ENCODE results near the gene SPPL3. TPM values are rescaled to one million over a fixed set of nuclear protein-coding genes. Genes with fewer than 3 reads are reported as not detected.
"Not testable (repeated sequence)": the region's sequence is repeated elsewhere in the genome, so short reads cannot be mapped to it uniquely, and the experiment has no call there.

Gene SPPL3
- polyA plus RNA-seq, 4 donors = 8.4 to 57.8 (median 13.7) TPM

DNA sequence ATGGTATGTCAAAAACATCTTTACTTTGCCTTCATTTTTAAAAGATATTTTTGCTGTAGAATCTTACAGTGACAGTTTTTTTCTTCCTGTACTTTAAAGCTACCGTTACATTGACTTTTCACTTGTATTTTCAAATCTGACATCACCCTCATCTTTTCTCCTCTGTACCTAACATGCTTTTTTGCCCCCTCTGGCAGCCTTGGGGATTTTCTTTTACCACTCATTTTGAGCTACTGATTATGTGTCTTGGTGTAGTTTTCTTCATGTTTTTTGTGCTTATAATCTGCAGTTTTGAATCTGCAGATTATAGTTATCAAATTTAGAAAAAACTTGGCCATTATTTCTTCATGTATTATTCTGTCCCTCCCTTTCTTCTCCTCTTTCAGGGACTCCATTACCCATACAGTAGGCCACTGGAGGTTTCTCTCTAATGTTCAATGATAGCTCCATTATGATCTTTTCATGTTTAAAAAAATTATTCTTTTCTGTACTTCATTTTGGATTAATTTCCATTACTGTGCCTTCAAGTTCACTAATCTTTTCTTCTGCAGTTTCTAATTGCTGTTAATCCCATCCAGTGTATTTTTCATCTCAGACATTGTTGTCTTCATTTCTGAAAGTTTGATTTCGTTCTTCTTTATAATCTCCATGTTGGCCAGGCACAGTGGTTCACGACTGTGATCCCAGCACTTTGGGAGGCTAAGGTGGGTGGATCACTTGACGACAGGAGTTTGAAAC is 108.5 kb downstream of the SPPL3 start:
- 95 to 98% (median 96%) methylated on average over 4 of the region's 4 CpGs for WGBS, 3 donors
- Histone ChIP-seq H3K4me1 (ENCODE audit: control insufficient read depth in 3 of 3, insufficient read depth in 2 of 3, low read depth in 1 of 3, low read length in 2 of 3) (peaks cover 0 to 10% (median 0%) of the 10 kb centered on the region in 3 donors), H3K27me3 (ENCODE audit: control insufficient read depth in 3 of 3, insufficient read depth in 3 of 3, low read length in 3 of 3) (no peaks in the 10 kb centered on the region), H3K36me3 (ENCODE audit: control insufficient read depth in 3 of 3, insufficient read depth in 2 of 3, low read depth in 1 of 3, low read length in 3 of 3) (peaks cover 0 to 7% (median 0%) of the 10 kb centered on the region in 3 donors), H3K9me3 (ENCODE audit: control insufficient read depth in 2 of 2, insufficient read depth in 1 of 2, low read depth in 1 of 2, low read length in 1 of 2) (peaks cover 0 to 17% of the 10 kb centered on the region in 2 donors), H3K27ac (ENCODE audit: low read depth in 1 of 3, low read length in 2 of 3) (no peak overlapping the region), H3K4me3 (ENCODE audit: low read depth in 1 of 3, low read length in 3 of 3) (no peak overlapping the region)
- DNase-seq (no peak), FAIRE-seq (no peak)

DNA sequence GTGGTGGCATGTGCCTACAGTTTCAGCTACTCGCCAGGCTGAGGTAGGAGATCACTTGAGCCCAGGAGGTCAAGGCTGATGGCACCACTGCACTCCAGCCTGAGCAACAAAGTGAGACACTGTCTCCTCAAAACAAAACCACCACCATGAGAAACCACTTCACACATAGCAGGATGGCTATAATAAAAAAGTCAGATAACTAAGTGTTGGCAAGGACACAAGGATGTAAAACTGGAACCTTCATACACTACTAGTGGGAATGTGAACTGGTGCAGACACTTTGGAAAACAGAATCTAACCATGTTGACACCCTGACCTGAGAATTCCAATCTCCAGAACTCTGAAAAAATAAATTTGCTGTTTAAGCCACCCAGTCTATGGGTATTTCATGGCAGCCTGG is 110.8 kb downstream of the SPPL3 start:
- Histone ChIP-seq H3K4me3 (ENCODE audit: low read depth in 1 of 3, low read length in 3 of 3) (no peak overlapping the region), H3K4me1 (ENCODE audit: control insufficient read depth in 3 of 3, insufficient read depth in 2 of 3, low read depth in 1 of 3, low read length in 2 of 3) (peaks cover 0 to 2% (median 0%) of the 10 kb centered on the region in 3 donors), H3K36me3 (ENCODE audit: control insufficient read depth in 3 of 3, insufficient read depth in 2 of 3, low read depth in 1 of 3, low read length in 3 of 3) (peaks cover 2 to 10% (median 2%) of the 10 kb centered on the region in 3 donors), H3K27ac (ENCODE audit: low read depth in 1 of 3, low read length in 2 of 3) (no peak overlapping the region), H3K27me3 (ENCODE audit: control insufficient read depth in 3 of 3, insufficient read depth in 3 of 3, low read length in 3 of 3) (no peaks in the 10 kb centered on the region), H3K9me3 (ENCODE audit: control insufficient read depth in 2 of 2, insufficient read depth in 1 of 2, low read depth in 1 of 2, low read length in 1 of 2) (peaks cover 0 to 17% of the 10 kb centered on the region in 2 donors)
- DNase-seq (no peak), FAIRE-seq (no peak)
- 93 to 100% (median 100%) methylated on average over 1 of the region's 1 CpG for WGBS, 3 donors

- FAIRE-seq; H3K27me3 ChIP-seq (ENCODE audit: control insufficient read depth in 3 of 3, insufficient read depth in 3 of 3, low read length in 3 of 3); H3K4me1 ChIP-seq (ENCODE audit: control insufficient read depth in 3 of 3, insufficient read depth in 2 of 3, low read depth in 1 of 3, low read length in 2 of 3); DNase-seq; H3K27ac ChIP-seq (ENCODE audit: low read depth in 1 of 3, low read length in 2 of 3); H3K36me3 ChIP-seq (ENCODE audit: control insufficient read depth in 3 of 3, insufficient read depth in 2 of 3, low read depth in 1 of 3, low read length in 3 of 3); H3K4me3 ChIP-seq (ENCODE audit: low read depth in 1 of 3, low read length in 3 of 3): not testable (repeated sequence)
- WGBS, 3 donors = 94 to 98% (median 97%) methylated on average over 9 of the region's 9 CpGs
- peaks cover 0 to 17% of the 10 kb centered on the region in 2 donors for H3K9me3 ChIP-seq (ENCODE audit: control insufficient read depth in 2 of 2, insufficient read depth in 1 of 2, low read depth in 1 of 2, low read length in 1 of 2)
Measured at GRCh38 chr12:120792456-120792855, 111.7 kb downstream of the SPPL3 start.

GRCh38 chr12:120791669-120792176 is 112.4 kb downstream of the SPPL3 start:
- no peak for FAIRE-seq
- Histone ChIP-seq H3K4me1 (ENCODE audit: control insufficient read depth in 3 of 3, insufficient read depth in 2 of 3, low read depth in 1 of 3, low read length in 2 of 3) (peaks cover 0 to 2% (median 0%) of the 10 kb centered on the region in 3 donors), H3K9me3 (ENCODE audit: control insufficient read depth in 2 of 2, insufficient read depth in 1 of 2, low read depth in 1 of 2, low read length in 1 of 2) (peaks cover 0 to 15% of the 10 kb centered on the region in 2 donors), H3K4me3 (ENCODE audit: low read depth in 1 of 3, low read length in 3 of 3) (no peak overlapping the region), H3K27ac (ENCODE audit: low read depth in 1 of 3, low read length in 2 of 3) (no peak overlapping the region), H3K27me3 (ENCODE audit: control insufficient read depth in 3 of 3, insufficient read depth in 3 of 3, low read length in 3 of 3) (no peaks in the 10 kb centered on the region), H3K36me3 (ENCODE audit: control insufficient read depth in 3 of 3, insufficient read depth in 2 of 3, low read depth in 1 of 3, low read length in 3 of 3) (peaks cover 2 to 10% (median 2%) of the 10 kb centered on the region in 3 donors)
- peak in 1 of 2 donors; percentile 22 for DNase-seq
- WGBS, 3 donors = 54 to 70% (median 70%) methylated on average over 2 of the region's 2 CpGs

- WGBS, 3 donors = 93 to 96% (median 94%) methylated on average over 5 of the region's 5 CpGs
- Histone ChIP-seq H3K9me3 (ENCODE audit: control insufficient read depth in 2 of 2, insufficient read depth in 1 of 2, low read depth in 1 of 2, low read length in 1 of 2) (peaks cover 0 to 9% of the 10 kb centered on the region in 2 donors), H3K27ac (ENCODE audit: low read depth in 1 of 3, low read length in 2 of 3) (no peak overlapping the region), H3K27me3 (ENCODE audit: control insufficient read depth in 3 of 3, insufficient read depth in 3 of 3, low read length in 3 of 3) (no peaks in the 10 kb centered on the region), H3K4me1 (ENCODE audit: control insufficient read depth in 3 of 3, insufficient read depth in 2 of 3, low read depth in 1 of 3, low read length in 2 of 3) (peaks cover 0 to 2% (median 0%) of the 10 kb centered on the region in 3 donors), H3K36me3 (ENCODE audit: control insufficient read depth in 3 of 3, insufficient read depth in 2 of 3, low read depth in 1 of 3, low read length in 3 of 3) (peaks cover 2 to 10% (median 2%) of the 10 kb centered on the region in 3 donors), H3K4me3 (ENCODE audit: low read depth in 1 of 3, low read length in 3 of 3) (no peak overlapping the region)
- FAIRE-seq (no peak), DNase-seq (no peak)
Measured at GRCh38 chr12:120790114-120790513, 114.0 kb downstream of the SPPL3 start.

GRCh38 chr12:120787889-120788288 is 116.3 kb downstream of the SPPL3 start:
- no peaks in the 10 kb centered on the region for H3K9me3 ChIP-seq (ENCODE audit: control insufficient read depth in 2 of 2, insufficient read depth in 1 of 2, low read depth in 1 of 2, low read length in 1 of 2)
- peaks cover 2 to 14% (median 11%) of the 10 kb centered on the region in 3 donors for H3K36me3 ChIP-seq (ENCODE audit: control insufficient read depth in 3 of 3, insufficient read depth in 2 of 3, low read depth in 1 of 3, low read length in 3 of 3)
- peaks cover 0 to 2% (median 0%) of the 10 kb centered on the region in 3 donors for H3K4me1 ChIP-seq (ENCODE audit: control insufficient read depth in 3 of 3, insufficient read depth in 2 of 3, low read depth in 1 of 3, low read length in 2 of 3)
- no peak overlapping the region for H3K27ac ChIP-seq (ENCODE audit: low read depth in 1 of 3, low read length in 2 of 3)
- no peak overlapping the region for H3K4me3 ChIP-seq (ENCODE audit: low read depth in 1 of 3, low read length in 3 of 3)
- FAIRE-seq = no peak
- no peak for DNase-seq
- 95 to 100% (median 96%) methylated on average over 3 of the region's 3 CpGs for WGBS, 3 donors
- no peaks in the 10 kb centered on the region for H3K27me3 ChIP-seq (ENCODE audit: control insufficient read depth in 3 of 3, insufficient read depth in 3 of 3, low read length in 3 of 3)

DNA sequence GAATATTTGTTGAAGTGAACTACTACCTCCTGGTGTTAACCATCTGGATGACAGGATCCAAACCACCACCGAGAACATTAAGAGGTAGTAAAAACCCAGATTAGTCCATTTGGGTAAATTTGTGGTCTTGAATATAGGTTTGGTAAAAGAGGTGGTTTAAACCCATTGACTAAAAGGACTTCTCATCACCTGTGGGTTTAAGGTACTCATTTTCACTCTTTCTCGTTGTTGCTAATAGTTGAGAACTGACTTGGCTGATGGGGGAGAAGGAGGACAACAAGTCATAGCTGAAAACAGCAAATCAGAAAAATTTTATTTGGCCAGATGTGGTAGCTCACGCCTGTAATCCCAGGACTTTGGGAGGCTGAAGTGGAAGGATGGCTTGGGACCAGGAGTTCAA is 119.4 kb downstream of the SPPL3 start:
- no peak overlapping the region for H3K27ac ChIP-seq (ENCODE audit: low read depth in 1 of 3, low read length in 2 of 3)
- no peak overlapping the region for H3K4me3 ChIP-seq (ENCODE audit: low read depth in 1 of 3, low read length in 3 of 3)
- FAIRE-seq (no peak), DNase-seq (no peak)
- no peaks in the 10 kb centered on the region for H3K27me3 ChIP-seq (ENCODE audit: control insufficient read depth in 3 of 3, insufficient read depth in 3 of 3, low read length in 3 of 3)
- WGBS, 3 donors = 85 to 89% (median 87%) methylated on average over 3 of the region's 3 CpGs
- peaks cover 0 to 23% (median 22%) of the 10 kb centered on the region in 3 donors for H3K36me3 ChIP-seq (ENCODE audit: control insufficient read depth in 3 of 3, insufficient read depth in 2 of 3, low read depth in 1 of 3, low read length in 3 of 3)
- no peaks in the 10 kb centered on the region for H3K4me1 ChIP-seq (ENCODE audit: control insufficient read depth in 3 of 3, insufficient read depth in 2 of 3, low read depth in 1 of 3, low read length in 2 of 3)
- no peaks in the 10 kb centered on the region for H3K9me3 ChIP-seq (ENCODE audit: control insufficient read depth in 2 of 2, insufficient read depth in 1 of 2, low read depth in 1 of 2, low read length in 1 of 2)

- Histone ChIP-seq H3K4me1 (ENCODE audit: control insufficient read depth in 3 of 3, insufficient read depth in 2 of 3, low read depth in 1 of 3, low read length in 2 of 3) (no peaks in the 10 kb centered on the region), H3K4me3 (ENCODE audit: low read depth in 1 of 3, low read length in 3 of 3) (no peak overlapping the region), H3K27me3 (ENCODE audit: control insufficient read depth in 3 of 3, insufficient read depth in 3 of 3, low read length in 3 of 3) (no peaks in the 10 kb centered on the region), H3K36me3 (ENCODE audit: control insufficient read depth in 3 of 3, insufficient read depth in 2 of 3, low read depth in 1 of 3, low read length in 3 of 3) (peaks cover 0 to 27% (median 22%) of the 10 kb centered on the region in 3 donors), H3K9me3 (ENCODE audit: control insufficient read depth in 2 of 2, insufficient read depth in 1 of 2, low read depth in 1 of 2, low read length in 1 of 2) (no peaks in the 10 kb centered on the region), H3K27ac (ENCODE audit: low read depth in 1 of 3, low read length in 2 of 3) (no peak overlapping the region)
- FAIRE-seq (no peak), DNase-seq (no peak)
- 64 to 80% (median 66%) methylated on average over 6 of the region's 6 CpGs for WGBS, 3 donors
Measured at GRCh38 chr12:120783197-120783596, 121.0 kb downstream of the SPPL3 start.

Data from small intestine (tissue), 7 donors.